CD4-positive, alpha-beta T cell (primary cell): ENCODE measurements around the gene MYRFL. TPM values are rescaled to one million over a fixed set of nuclear protein-coding genes. Genes with fewer than 3 reads are reported as not detected.

Experiments
- ATAC-seq: fragments of 200-7000 bp; cut with Tn5 transposase; one replicate; pipeline ENCODE4 v1.10.0; 2022; ENCODE audit warnings: mild to moderate bottlenecking; ENCODE audit not compliant: poor library complexity
- CTCF ChIA-PET: fragments of 350-600 bp; sonication (Branson Sonifier 250); formaldehyde crosslinking; loops from one replicate; lab custom pipeline; 2021; ENCODE audit warnings: antibody characterized with exemption, inconsistent platforms; lab: Charles Lee
- POLR2A ChIA-PET: fragments of 350-600 bp; sonication (Branson Sonifier 250); formaldehyde crosslinking; loops from one replicate; lab custom pipeline; 2021; ENCODE audit warnings: antibody characterized with exemption, inconsistent platforms; lab: Charles Lee
- DNase-seq, 14 experiments: peaks; one replicate each; pipeline ENCODE4 v3.0.0-alpha.2; 2013 to 2020; ENCODE audit warnings: mixed read lengths in 2 of 14
- H3K27ac ChIP-seq, 2 donors: one replicate each; pipeline versions ENCODE4 v1.5.1 to v1.7.0; 2013; ENCODE audit warnings: low read length in 2 of 2, low read depth in 1 of 2, mild to moderate bottlenecking in 1 of 2
- H3K27me3 ChIP-seq, 2 experiments: 1 replicate in 1 of 2; 2 replicates in 1 of 2; pipeline versions ENCODE4 v1.6.1 to v1.7.0; 2013; ENCODE audit warnings: low read length in 2 of 2, control low read depth in 1 of 2, mild to moderate bottlenecking in 1 of 2, moderate library complexity in 1 of 2; ENCODE audit not compliant: insufficient read depth in 2 of 2, control insufficient read depth in 1 of 2
- H3K36me3 ChIP-seq: one replicate; pipeline ENCODE4 v1.6.1; 2013; ENCODE audit warnings: low read length, control low read depth; ENCODE audit not compliant: insufficient read depth
- H3K4me1 ChIP-seq: one replicate; pipeline ENCODE4 v1.6.1; 2013; ENCODE audit warnings: low read length, control low read depth; ENCODE audit not compliant: insufficient read depth
- H3K4me3 ChIP-seq: one replicate; pipeline ENCODE4 v1.5.1; 2013; ENCODE audit warnings: mild to moderate bottlenecking, low read length, moderate library complexity
- H3K9me3 ChIP-seq, 2 experiments: 1 replicate in 1 of 2; 2 replicates in 1 of 2; pipeline versions ENCODE4 v1.6.1 to v1.7.0; 2013; ENCODE audit warnings: low read length in 2 of 2, mild to moderate bottlenecking in 2 of 2, control low read depth in 1 of 2, moderate library complexity in 1 of 2; ENCODE audit not compliant: control insufficient read depth in 1 of 2, insufficient read depth in 1 of 2
- H3K27ac Mint-ChIP-seq: one replicate; pipeline ENCODE4 v1.8.0; 2020; ENCODE audit warnings: mixed read lengths
- H3K27me3 Mint-ChIP-seq: one replicate; pipeline ENCODE4 v1.8.0; 2021; ENCODE audit warnings: mixed read lengths
- H3K36me3 Mint-ChIP-seq: one replicate; pipeline ENCODE4 v1.8.0; 2021; ENCODE audit warnings: low read depth, mixed read lengths
- H3K4me1 Mint-ChIP-seq: one replicate; pipeline ENCODE4 v1.8.0; 2021; ENCODE audit warnings: low read depth, mixed read lengths
- H3K4me3 Mint-ChIP-seq: one replicate; pipeline ENCODE4 v1.8.0; 2020; ENCODE audit warnings: mild to moderate bottlenecking, mixed read lengths
- H3K9me3 Mint-ChIP-seq: one replicate; pipeline ENCODE4 v1.8.0; 2020; ENCODE audit warnings: mixed read lengths
- intact Hi-C, 2 experiments: fragments of 100-400 bp; cut with DNase I in 1 of 2; cut with micrococcal nuclease in 1 of 2; formaldehyde crosslinking; loops; one replicate each; pipeline versions ENCODE4 v1.15.1 to v1.9.0; 2023 to 2025; cut with DNase I, micrococcal nuclease
- total RNA-seq, 174 experiments: library from RNA in 2 of 174; stranded (reverse) in 2 of 174; gene quantifications; one replicate each; pipeline ENCODE4 v1.2.3 and lab custom pipeline; 2021 to 2026
- TF ChIP-seq, protein P1 (sequence below): fragments of 200-600 bp; IDR thresholded peaks from one replicate; pipeline ENCODE4 v1.8.0; 2022; ENCODE audit warnings: antibody characterized with exemption, mild to moderate bottlenecking

Gene MYRFL
- total RNA-seq, 2 experiments from 2014 or later = not detected

DNA sequence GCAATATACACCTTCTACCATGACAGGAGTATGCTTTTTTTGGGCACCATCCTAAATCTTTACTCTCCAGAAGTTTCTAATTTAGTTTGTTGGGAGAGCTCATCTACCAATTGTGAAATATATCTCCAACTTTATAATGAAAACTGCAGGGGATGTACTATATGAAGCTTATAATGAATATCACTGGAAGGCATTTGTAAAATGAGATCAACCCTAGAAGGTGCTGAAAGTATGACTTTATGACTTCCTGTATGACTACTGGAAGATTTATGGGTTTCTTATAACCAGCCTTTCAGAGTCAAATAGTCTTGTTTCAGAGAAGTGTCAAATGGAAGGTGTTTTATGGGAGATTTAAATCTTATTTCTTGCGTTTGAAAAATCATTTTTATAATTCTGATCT lies 122.9 kb downstream of the MYRFL start:
- Histone ChIP-seq H3K4me1 (no peaks in the 10 kb centered on the region), H3K36me3 (no peaks in the 10 kb centered on the region), H3K9me3 (no peaks in the 10 kb centered on the region), H3K27ac (no peak overlapping the region), H3K4me3 (no peak overlapping the region), H3K27me3 (no peaks in the 10 kb centered on the region)
- ATAC-seq (no peak), DNase-seq (no peak)
- ChIA-PET POLR2A (no interaction called here), CTCF (interaction anchor here (0.6 kb wide), 1 partner anchor 484 kb away, joined by 3 read pairs; no protein-coding TSS in a partner anchor)
- Mint-ChIP-seq H3K36me3 (no peaks in the 10 kb centered on the region), H3K27me3 (no peaks in the 10 kb centered on the region), H3K4me1 (no peaks in the 10 kb centered on the region), H3K27ac (no peak overlapping the region), H3K9me3 (peaks cover 3% of the 10 kb centered on the region), H3K4me3 (no peak overlapping the region)
- TF ChIP-seq, protein P1, sequence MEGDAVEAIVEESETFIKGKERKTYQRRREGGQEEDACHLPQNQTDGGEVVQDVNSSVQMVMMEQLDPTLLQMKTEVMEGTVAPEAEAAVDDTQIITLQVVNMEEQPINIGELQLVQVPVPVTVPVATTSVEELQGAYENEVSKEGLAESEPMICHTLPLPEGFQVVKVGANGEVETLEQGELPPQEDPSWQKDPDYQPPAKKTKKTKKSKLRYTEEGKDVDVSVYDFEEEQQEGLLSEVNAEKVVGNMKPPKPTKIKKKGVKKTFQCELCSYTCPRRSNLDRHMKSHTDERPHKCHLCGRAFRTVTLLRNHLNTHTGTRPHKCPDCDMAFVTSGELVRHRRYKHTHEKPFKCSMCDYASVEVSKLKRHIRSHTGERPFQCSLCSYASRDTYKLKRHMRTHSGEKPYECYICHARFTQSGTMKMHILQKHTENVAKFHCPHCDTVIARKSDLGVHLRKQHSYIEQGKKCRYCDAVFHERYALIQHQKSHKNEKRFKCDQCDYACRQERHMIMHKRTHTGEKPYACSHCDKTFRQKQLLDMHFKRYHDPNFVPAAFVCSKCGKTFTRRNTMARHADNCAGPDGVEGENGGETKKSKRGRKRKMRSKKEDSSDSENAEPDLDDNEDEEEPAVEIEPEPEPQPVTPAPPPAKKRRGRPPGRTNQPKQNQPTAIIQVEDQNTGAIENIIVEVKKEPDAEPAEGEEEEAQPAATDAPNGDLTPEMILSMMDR = no peak
- intact Hi-C loops = loop anchor here in 1 of 2 experiments (2.0 kb wide), 1 partner anchor 23 kb away; no protein-coding TSS in a partner anchor

DNA sequence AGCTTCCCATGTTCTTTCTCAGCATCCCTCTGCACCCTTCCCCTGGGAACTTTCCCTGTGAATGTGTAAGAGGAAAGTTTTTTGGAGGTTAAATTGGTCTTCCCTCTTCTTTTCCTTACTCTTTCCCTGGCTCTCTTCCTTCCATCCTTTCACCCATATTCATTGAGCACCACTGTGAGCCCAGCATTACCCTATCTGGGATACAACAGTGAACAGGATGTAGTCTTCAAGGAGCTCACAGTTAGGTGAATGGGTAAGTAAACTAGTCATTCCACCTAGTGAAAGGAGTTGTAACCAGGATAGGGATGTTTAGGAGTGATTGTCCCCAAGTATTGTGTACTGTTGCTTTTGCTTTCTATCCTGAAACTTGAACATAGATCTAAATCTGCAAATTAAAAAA lies 123.8 kb downstream of the MYRFL start:
- H3K4me1 ChIP-seq = no peaks in the 10 kb centered on the region
- H3K9me3 Mint-ChIP-seq = peaks cover 3% of the 10 kb centered on the region
- no peak overlapping the region for H3K27ac Mint-ChIP-seq
- H3K4me1 Mint-ChIP-seq = no peaks in the 10 kb centered on the region
- POLR2A ChIA-PET = no interaction called here
- H3K36me3 Mint-ChIP-seq = no peaks in the 10 kb centered on the region
- TF ChIP-seq, protein P1 = no peak
- H3K36me3 ChIP-seq = no peaks in the 10 kb centered on the region
- H3K9me3 ChIP-seq = no peaks in the 10 kb centered on the region
- no peak overlapping the region for H3K27ac ChIP-seq
- DNase-seq (no peak), ATAC-seq (no peak)
- CTCF ChIA-PET = no interaction called here
- no peaks in the 10 kb centered on the region for H3K27me3 ChIP-seq
- H3K4me3 ChIP-seq = no peak overlapping the region
- H3K4me3 Mint-ChIP-seq = no peak overlapping the region
- no peaks in the 10 kb centered on the region for H3K27me3 Mint-ChIP-seq
- intact Hi-C loops = no loop called here

DNA sequence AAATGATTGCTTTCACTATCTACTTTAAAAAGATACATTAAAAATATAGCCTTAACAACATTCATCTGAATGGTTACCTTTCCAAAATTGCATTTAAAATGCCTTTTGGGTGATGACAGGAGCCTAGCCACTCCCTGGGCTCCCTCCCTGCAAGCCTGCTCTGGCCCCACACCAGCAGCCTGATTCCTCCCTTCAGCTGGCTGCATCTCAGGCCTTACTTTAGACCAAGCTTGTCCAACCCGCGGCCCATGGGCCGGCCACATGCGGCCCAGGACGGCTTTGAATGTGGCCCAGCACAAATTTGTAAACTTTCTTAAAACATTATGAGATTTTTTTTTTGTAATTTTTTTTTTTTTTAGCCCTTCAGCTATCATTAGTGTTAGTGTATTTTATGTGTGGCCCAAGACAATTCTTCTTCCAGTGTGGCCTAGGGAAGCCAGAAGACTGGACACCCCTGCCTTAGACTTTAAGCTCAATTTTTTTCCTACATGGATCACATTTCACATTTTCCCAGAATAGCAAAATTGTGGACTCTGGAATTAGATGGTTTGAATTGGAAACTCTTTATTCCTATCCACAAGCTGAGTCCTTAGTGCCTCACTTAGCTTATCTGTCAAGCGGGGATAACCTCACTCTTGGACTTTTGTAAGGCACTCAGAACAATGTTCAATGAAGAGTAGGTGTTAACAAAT lies 124.4 kb downstream of the MYRFL start:
- no peaks in the 10 kb centered on the region for H3K4me1 ChIP-seq
- no peak overlapping the region for H3K4me3 ChIP-seq

More for the DNA sequence above, 124.4 kb downstream of the MYRFL start:
- TF ChIP-seq, protein P1 = no peak
- H3K36me3 ChIP-seq = no peaks in the 10 kb centered on the region
- CTCF ChIA-PET = no interaction called here
- DNase-seq = no peak
- ATAC-seq = no peak
- no peak overlapping the region for H3K27ac ChIP-seq
- intact Hi-C loops = no loop called here
- Mint-ChIP-seq H3K36me3 (no peaks in the 10 kb centered on the region), H3K9me3 (peaks cover 3% of the 10 kb centered on the region), H3K4me3 (no peak overlapping the region), H3K27ac (no peak overlapping the region), H3K27me3 (no peaks in the 10 kb centered on the region), H3K4me1 (no peaks in the 10 kb centered on the region)
- no peaks in the 10 kb centered on the region for H3K9me3 ChIP-seq
- no peaks in the 10 kb centered on the region for H3K27me3 ChIP-seq
- POLR2A ChIA-PET = no interaction called here
